GM12875 (cell line): Measurements from ENCODE around the gene SAMD14.

Source experiments
- H3K4me3 ChIP-seq: one replicate; pipeline ENCODE4 v1.5.1; 2011; ENCODE audit warnings: low read depth, low read length, control low read depth
- TF ChIP-seq, protein P1 (sequence below): IDR thresholded peaks from 2 replicates; pipeline ENCODE4 v1.5.1; 2011; ENCODE audit warnings: low read depth, mild to moderate bottlenecking, control low read depth, inconsistent platforms, low read length, moderate library complexity, borderline replicate concordance; ENCODE audit not compliant: insufficient read depth

Gene SAMD14

DNA sequence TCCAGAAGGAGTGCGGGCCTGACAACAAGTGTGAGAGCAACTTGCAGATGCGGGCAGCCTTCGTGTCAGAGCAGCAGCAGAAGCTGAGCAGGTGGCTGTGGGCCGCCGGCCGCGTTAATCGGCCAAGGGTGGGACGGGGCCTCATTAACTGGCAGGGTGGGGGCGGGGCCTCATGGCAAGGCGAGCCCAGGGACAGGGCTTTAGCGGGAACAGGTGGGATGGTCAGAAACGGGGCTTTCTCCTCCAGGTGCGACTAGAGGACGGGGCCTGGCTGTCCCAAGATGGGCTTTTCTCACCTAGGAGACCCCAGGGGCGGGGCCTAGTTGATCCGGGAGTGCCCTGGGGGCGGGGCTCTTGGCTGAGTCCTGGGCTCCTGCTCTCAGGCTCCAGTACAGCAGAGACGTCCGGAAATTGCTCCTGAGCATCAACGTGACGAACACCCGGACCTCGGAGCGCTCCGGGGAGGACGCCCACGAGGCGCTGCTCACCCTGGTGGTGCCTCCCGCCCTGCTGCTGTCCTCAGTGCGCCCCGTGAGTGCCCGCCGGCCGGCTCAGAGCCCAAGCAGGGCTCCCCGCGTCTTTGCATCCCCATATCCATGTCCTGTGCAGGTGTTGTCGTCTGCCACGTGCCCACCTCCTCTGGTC, 53.2 kb downstream of the SAMD14 start:
- TF ChIP-seq, protein P1, sequence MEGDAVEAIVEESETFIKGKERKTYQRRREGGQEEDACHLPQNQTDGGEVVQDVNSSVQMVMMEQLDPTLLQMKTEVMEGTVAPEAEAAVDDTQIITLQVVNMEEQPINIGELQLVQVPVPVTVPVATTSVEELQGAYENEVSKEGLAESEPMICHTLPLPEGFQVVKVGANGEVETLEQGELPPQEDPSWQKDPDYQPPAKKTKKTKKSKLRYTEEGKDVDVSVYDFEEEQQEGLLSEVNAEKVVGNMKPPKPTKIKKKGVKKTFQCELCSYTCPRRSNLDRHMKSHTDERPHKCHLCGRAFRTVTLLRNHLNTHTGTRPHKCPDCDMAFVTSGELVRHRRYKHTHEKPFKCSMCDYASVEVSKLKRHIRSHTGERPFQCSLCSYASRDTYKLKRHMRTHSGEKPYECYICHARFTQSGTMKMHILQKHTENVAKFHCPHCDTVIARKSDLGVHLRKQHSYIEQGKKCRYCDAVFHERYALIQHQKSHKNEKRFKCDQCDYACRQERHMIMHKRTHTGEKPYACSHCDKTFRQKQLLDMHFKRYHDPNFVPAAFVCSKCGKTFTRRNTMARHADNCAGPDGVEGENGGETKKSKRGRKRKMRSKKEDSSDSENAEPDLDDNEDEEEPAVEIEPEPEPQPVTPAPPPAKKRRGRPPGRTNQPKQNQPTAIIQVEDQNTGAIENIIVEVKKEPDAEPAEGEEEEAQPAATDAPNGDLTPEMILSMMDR: no peak
- no peak overlapping the region for H3K4me3 ChIP-seq

DNA sequence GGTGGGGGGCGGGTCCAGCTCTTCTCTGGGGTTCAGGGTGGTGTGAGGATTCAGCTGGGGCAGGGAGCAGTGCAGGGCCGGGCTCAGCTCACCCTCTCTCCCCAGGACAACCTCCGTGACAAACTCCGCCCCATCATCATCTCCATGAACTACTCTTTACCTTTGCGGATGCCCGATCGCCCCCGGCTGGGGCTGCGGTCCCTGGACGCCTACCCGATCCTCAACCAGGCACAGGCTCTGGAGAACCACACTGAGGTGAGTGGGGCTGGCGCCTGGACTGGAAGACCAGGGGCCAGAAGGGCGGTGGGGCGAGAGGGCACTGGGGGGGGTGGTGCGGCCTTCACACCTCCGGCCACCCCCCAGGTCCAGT, 53.8 kb downstream of the SAMD14 start:
- H3K4me3 ChIP-seq: no peak overlapping the region
- TF ChIP-seq, protein P1: no peak

DNA sequence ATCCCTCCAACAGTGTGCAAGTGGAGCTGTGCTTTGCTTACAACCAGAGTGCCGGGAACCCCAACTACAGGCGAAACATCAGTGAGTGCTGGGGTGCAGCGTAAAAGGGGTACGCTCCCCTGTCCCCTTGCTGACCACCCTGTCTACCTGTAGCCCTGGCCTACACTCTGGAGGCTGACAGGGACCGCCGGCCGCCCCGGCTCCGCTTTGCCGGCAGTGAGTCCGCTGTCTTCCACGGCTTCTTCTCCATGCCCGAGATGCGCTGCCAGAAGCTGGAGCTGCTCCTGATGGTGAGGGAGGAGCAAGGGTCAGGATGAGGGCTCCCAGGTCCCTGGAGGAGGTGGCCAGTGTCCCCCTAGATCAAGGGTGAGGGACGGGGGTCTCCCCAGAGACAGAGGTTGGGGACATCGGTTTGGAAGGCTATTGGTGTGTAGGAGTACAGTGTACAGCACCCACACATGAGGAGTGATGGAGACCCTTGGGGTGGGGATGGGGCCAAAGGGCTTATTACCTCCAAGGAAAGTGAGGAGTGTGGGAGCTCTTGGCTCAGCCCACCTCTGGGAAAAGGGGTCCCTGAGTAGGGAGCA, 54.4 kb downstream of the SAMD14 start:
- TF ChIP-seq, protein P1: no peak
- H3K4me3 ChIP-seq: no peak overlapping the region

DNA sequence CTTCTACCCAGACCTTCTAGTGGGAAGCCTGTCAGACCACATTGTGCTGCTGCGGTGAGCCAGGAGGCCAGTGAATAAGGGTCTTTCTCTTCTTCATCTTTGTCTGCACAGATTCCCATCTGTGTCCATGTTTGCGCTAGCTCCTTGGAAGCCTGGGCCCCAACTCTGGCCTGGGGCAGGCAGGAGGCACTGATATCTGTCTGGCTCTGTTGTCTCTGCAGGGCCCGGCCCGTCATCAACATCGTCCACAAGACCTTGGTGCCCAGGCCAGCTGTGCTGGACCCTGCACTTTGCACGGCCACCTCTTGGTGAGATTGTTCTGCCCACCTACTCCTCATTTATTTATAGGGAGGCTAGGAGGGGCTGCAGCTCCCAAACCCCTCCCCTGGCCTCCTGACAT, 55.7 kb downstream of the SAMD14 start:
- TF ChIP-seq, protein P1: no peak
- H3K4me3 ChIP-seq: no peak overlapping the region

DNA sequence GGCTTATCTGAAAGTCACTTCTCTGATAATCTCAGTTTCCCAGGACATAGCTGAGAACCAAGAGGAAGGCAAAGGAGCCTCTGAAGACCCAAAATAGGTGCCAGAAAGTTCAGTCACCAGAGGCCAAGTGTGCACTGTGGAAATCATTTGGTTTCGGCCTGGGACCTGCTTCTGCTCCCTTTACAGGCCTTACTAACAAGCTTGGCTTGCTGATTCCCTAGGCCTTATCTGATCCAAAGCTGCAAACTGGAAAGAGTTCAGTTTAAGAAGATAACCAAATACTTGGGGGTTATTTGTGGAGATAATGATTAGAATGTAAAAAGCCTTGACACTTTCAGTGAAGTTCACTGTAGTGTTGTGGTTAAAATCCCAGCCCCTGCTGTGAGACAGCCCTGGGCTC, 57.0 kb downstream of the SAMD14 start:
- H3K4me3 ChIP-seq: no peak overlapping the region
- TF ChIP-seq, protein P1: no peak

DNA sequence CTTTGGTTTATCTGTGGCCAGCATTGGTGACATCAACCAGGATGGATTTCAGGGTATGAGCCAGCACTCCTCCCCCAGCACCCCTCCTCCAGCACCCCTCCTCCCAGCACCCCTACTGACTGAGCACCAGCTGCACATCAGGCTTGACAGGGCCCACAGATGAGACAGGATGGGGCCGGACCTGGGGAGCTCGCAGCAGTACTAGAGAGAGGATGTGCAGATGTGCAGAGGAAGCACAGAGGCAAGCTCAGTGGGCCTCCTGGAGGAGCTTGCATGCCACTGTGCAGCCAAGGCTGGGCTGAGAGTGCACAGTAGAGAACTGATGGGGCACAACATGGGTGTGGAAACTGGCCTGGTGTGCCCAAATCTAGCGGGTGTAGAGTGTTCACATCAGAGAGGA, 57.8 kb downstream of the SAMD14 start:
- TF ChIP-seq, protein P1: no peak
- H3K4me3 ChIP-seq: no peak overlapping the region

DNA sequence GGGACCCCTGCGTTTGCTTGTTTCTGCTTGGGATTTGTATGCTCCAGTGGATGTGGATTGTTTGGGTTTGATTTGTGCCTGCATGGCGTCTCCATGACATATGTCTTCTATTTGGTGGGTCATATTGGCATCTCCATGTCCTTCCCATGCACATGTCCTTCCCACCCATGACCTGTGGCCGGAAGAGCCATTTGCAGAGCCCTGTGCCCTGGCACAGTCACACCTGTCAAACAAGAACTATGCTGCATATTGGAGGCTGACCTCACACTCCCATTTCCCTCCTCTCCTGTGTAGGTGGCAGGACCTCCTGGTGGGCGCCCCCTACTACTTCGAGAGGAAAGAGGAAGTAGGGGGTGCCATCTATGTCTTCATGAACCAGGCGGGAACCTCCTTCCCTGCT, 58.3 kb downstream of the SAMD14 start:
- no peak overlapping the region for H3K4me3 ChIP-seq
- TF ChIP-seq, protein P1: no peak
